ENCODE data around the gene TNS3.

Gene TNS3

GRCh38 chr7:47314728-47315607 is 266.9 kb downstream of the TNS3 start:
- no peak for DNase-seq

DNA sequence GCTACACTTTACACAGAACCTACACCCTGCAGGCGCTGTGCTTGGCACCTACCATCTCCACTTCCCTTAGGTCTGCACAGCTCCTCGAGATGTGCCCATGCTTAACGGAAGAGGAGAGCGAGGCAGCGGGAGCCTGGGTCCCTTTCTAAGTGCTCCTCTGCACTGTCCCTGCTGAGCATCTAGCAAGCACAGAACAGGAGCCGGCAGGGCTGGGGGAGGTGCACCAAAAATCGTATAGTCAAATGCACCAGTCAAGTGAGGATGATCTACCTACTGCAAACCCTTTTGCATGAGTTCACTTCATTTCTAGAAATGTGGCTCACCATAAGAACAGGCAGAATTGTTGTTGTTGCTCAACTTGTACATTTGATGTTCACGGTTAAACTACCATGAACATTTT is 267.7 kb downstream of the TNS3 start:
- DNase-seq = no peak

DNA sequence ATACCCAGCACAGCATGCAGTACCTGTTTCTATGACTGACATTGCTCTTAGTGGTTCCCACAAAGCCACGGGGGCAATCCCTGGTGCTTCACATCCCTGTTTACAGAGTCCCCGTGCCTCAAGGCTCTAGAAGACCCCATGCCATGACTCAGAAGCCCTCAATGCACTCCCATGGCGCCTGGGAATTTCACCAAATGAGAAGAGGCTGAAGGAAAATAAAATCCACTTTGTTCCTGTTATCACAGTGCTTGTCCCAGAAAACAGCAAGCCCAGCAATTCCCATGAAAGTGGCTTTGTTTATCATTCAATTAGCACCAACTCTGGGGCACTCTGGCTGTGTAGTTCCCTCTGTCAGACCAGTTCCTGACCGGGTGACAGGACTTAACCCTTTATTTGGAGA is 268.3 kb downstream of the TNS3 start:
- DNase-seq = no peak

- no peak for DNase-seq
These were observed 270.0 kb downstream of the TNS3 start for GRCh38 chr7:47311891-47312290.

GRCh38 chr7:47310020-47310419 is 271.9 kb downstream of the TNS3 start:
- no peak for DNase-seq

GRCh38 chr7:47308808-47309207 is 273.1 kb downstream of the TNS3 start:
- DNase-seq = no peak

DNA sequence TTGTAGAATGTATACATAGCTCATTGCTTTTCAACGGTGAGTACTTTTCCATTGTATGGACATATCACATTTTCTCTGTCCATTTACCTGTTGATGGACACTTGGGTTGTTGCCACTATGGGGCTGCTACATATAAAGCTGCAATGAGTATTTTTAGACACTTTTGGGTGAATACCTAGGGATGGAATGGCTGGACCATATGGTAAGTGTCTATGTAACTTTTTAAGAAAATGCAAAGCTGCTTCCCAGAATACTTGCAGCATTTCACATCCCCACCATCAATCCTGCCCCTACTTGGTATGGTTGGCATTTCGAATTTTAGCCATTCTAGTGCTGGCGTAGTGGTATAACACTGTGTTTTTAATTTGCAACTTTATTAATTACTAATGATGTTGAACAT is 274.6 kb downstream of the TNS3 start:
- no peak for DNase-seq

GRCh38 chr7:47304727-47305719 is 276.9 kb downstream of the TNS3 start:
- no peak for DNase-seq

DNA sequence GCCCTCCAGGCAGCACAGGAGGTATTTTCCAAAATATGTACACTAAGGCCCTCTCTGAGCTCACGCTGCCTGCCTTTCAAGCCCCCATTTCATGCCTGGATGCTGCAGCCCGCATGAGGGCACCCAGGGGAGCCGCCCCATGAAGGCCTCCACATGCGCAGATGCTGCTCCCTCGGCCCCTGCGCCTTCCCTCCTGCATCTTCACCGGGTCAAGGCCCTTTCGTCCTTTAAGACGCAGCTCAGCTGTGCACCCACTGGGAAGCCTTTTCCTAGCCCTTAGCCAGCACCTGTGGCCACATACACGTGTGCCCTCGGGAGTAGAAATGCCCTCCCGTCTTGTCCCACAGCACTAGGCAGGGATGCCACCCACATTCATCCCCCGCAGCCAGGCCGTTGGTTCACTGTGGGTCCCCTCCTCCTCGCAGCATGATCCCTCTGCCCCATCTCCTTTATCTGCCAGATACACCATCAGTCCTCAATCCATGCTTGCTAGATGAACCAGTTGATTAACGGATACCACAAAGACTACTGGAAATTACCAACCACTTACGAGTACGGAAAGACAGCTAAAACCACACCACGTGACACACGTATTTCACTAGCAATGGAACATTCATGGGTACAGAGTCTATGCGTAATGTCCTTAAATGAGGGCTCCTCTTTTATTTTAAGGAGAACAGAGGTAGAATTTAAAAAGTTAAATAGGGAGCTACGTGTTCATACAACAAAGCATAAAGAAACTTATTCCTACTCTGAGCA is 278.0 kb downstream of the TNS3 start:
- DNase-seq = no peak

- no peak for DNase-seq
These were observed 278.8 kb downstream of the TNS3 start for GRCh38 chr7:47303014-47303694.

DNA sequence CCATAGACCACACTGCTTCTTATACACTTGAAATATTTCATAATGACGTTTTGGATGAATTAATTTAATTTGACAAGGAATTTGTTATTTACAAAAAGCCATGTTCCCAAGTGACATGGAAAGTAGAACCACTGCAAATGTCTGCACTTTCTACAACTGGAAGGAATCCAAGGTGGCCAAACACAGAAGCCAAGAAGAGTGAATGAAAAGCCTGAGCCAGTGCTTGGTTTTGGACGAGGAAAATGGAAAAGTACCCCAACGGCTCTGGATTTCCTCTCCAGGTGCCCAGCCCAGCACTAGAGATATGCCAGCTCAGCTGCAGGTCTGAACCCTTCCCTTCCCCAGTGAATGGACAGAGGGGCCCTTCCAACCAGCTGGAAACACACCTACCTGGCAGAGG is 279.4 kb downstream of the TNS3 start:
- no peak for DNase-seq

- no peak for DNase-seq
These were observed 280.1 kb downstream of the TNS3 start for GRCh38 chr7:47301657-47302295.

GRCh38 chr7:47301105-47301477 is 280.8 kb downstream of the TNS3 start:
- DNase-seq = no peak

GRCh38 chr7:47300472-47301104 is 281.3 kb downstream of the TNS3 start:
- no peak for DNase-seq

DNA sequence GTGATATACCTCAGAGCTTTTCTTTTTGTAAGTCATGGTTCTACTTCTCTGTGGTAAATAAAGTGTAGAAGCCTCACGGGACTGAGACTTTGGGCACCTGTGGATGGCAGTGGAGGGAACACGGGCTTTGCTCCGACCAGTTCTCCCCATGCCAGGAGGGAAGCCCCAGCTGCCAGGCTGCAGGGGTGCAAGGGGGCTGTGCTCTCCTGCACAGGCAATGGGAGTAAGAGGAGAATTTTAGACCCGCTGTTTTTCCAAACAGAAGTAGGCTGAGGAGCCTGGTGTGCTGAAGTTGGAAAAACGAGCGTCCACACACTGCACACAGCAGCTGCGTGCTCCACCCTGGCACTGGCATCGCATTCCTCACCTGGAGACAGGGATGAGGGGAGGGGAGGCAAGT is 282.4 kb downstream of the TNS3 start:
- no peak for DNase-seq

- no peak for DNase-seq
These were observed 283.3 kb downstream of the TNS3 start for GRCh38 chr7:47298636-47299035.

DNA sequence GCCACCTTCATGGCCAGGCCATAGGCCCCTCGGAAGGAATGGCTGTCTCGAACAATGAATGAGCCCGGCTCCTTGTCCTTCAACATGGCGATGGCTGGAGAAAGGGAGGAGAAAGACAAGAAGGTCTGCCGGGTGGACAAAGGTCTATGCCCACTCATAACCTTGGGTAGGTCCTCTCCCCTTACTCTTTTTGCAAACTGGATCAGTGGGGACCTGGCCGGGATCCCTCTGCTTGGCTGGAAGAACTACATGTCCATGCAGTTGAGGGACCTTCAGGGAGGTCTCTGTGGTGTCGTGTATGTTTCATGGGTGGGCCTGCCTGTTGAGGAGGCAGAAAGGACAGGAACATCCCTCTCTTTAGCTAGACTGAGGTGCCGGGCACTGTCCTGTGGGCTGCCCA is 284.8 kb downstream of the TNS3 start:
- no peak for DNase-seq

DNA sequence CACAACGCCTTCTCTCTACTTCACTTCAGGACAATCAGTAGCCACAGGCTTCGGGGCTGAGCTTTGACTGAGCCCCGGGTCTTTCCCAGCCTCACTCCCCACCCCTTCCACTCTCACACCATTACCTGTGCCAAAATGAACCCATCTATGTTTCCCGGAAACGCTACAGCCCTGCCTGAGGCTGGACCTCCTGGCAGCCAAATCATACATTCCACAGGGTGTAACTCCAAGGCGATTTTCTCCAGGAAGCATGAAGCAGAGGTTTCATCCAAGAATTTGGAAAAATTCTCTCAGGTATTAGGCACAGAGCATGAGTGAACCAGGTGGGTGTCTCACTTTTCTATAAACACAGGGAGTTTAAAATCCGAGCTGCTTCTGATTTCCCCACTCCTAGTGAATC is 286.3 kb downstream of the TNS3 start:
- no peak for DNase-seq

- no peak for DNase-seq
These were observed 287.2 kb downstream of the TNS3 start for GRCh38 chr7:47294556-47295222.

DNA sequence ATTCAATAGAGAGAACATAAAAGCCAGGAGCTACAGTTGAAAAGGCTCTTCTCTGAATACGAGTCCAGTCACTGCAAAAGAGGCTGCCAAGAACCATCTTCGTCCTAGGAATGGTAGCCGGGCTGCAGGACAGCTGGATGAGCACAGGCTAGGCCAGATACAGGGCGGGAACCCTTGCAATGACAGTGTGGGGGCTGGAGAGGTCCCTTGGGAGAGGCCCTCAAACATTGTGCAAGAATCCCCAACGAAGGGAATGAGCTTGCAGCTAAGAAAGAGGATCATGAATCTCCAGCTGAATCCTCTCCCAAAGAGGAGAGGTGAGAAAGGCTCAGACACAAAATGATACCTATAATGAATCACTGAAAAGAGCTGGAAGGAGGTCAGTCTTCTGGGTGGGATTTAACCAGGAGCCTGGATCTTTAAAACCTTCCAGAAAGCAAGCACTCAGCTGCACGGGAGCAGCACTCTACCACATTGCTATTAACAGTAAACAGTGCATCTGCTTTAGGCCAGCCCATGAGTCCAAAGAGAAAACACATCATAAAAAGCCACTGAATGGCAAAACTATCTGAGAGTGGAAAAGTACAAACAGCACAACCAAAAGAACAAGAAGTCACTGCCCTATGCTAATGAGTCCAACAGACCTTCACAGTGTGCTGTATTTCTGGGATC is 287.9 kb downstream of the TNS3 start:
- no peak for DNase-seq

Data from NCI-H2081 treated with DMSO at 0.1 percent for 48 hours (cell line).